ENCODE measurements around the gene ENO4.

The ENO4 gene

DNA sequence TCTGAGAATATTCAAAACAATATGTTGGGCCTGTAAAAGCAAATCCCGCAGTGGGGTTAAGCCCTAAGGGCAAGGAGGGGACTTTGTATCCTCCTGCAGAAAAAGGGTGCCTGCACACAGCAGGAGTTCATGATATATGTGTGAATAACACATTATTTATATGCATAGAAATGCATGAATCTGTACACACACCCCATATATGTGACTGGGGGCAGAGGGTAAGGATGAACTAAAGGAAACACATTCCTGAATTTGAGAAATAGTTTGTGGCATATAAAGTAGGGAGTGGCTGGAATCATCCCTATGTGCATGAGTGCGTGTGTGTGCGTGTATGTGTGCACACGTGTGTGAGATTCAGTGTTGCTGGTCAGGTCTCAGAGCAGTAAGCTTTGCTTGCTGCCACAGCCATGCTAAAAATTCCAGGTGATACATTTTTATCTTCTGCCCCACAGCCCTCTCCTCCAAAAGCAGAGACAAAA, 18.9 kb downstream of the ENO4 start:
- H3K9ac ChIP-seq (ENCODE audit: low read length) = no peak overlapping the region
- H3K36me3 ChIP-seq (ENCODE audit: control insufficient read depth in 1 of 2, insufficient read depth in 2 of 2, low read length in 2 of 2) = no peaks in the 10 kb centered on the region
- no peak overlapping the region for H3K27ac ChIP-seq (ENCODE audit: low read depth, low read length)
- no peaks in the 10 kb centered on the region for H3K4me1 ChIP-seq (ENCODE audit: control insufficient read depth in 1 of 2, insufficient read depth in 2 of 2, low read length in 2 of 2)
- H4K8ac ChIP-seq (ENCODE audit: low read depth, low read length) = no peak overlapping the region
- H2BK5ac ChIP-seq (ENCODE audit: low read depth, low read length, poor library complexity) = no peak overlapping the region
- H2AK5ac ChIP-seq (ENCODE audit: low read length) = no peak overlapping the region
- no peak overlapping the region for H4K12ac ChIP-seq (ENCODE audit: low read depth, low read length)
- H2BK120ac ChIP-seq (ENCODE audit: insufficient read depth, low read length, poor library complexity) = no peak overlapping the region
- no CpG with 5 or more reads among the region's 4 CpGs for WGBS (ENCODE audit: extremely low coverage, insufficient coverage, insufficient read length)
- no peaks in the 10 kb centered on the region for H3K27me3 ChIP-seq (ENCODE audit: insufficient read depth, low read length)
- H2AFZ ChIP-seq (ENCODE audit: insufficient read depth, low read length, poor library complexity) = no peak overlapping the region
- H3K4me2 ChIP-seq (ENCODE audit: low read length) = no peak overlapping the region
- H3K79me2 ChIP-seq (ENCODE audit: control insufficient read depth, insufficient read depth, low read length, poor library complexity) = no peaks in the 10 kb centered on the region
- H3K9me3 ChIP-seq (ENCODE audit: insufficient read depth, low read depth, low read length) = no peaks in the 10 kb centered on the region
- no peak overlapping the region for H4K91ac ChIP-seq (ENCODE audit: low read depth, low read length)
- no peaks in the 10 kb centered on the region for H3K79me1 ChIP-seq (ENCODE audit: low read length)
- H3K23ac ChIP-seq (ENCODE audit: low read length) = no peak overlapping the region
- no peak overlapping the region for H3K18ac ChIP-seq (ENCODE audit: low read length)
- H3K4ac ChIP-seq (ENCODE audit: low read depth, low read length) = no peak overlapping the region
- H3K14ac ChIP-seq (ENCODE audit: low read length) = no peak overlapping the region
- no peak overlapping the region for H3K4me3 ChIP-seq (ENCODE audit: low read depth, low read length)
- DNase-seq = no peak
- no peak overlapping the region for H2BK12ac ChIP-seq (ENCODE audit: low read length)

DNA sequence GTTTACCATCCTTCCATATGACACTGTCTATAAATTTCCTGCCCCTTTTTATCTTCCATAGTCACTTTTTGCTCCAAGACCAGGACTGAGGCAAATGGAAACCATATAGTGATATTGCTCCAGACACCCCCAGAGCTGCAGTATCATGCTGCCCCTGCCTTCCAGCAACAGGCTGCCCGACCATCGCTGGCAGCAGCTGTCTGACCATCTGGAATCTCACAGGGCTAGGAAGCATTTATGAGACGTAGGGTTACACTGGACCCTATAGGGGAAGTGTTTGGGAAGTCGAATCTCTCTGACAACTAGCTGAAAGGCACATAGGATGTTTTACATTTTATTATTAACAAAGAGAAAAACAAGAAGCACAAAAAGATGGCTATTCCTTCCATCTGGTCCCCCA, 19.4 kb downstream of the ENO4 start:
- WGBS (ENCODE audit: extremely low coverage, insufficient coverage, insufficient read length) = no CpG with 5 or more reads among the region's 4 CpGs
- H4K91ac ChIP-seq (ENCODE audit: low read depth, low read length) = no peak overlapping the region

GRCh38 chr10:116870949-116871348, 21.6 kb downstream of the ENO4 start:
- no peaks in the 10 kb centered on the region for H3K27me3 ChIP-seq (ENCODE audit: insufficient read depth, low read length)
- no peaks in the 10 kb centered on the region for H3K79me2 ChIP-seq (ENCODE audit: control insufficient read depth, insufficient read depth, low read length, poor library complexity)
- H3K14ac ChIP-seq (ENCODE audit: low read length) = no peak overlapping the region
- no peak overlapping the region for H4K8ac ChIP-seq (ENCODE audit: low read depth, low read length)
- no peak overlapping the region for H3K4me2 ChIP-seq (ENCODE audit: low read length)
- no peaks in the 10 kb centered on the region for H3K36me3 ChIP-seq (ENCODE audit: control insufficient read depth in 1 of 2, insufficient read depth in 2 of 2, low read length in 2 of 2)
- H3K4ac ChIP-seq (ENCODE audit: low read depth, low read length) = no peak overlapping the region
- no peak overlapping the region for H3K23ac ChIP-seq (ENCODE audit: low read length)
- H2AK5ac ChIP-seq (ENCODE audit: low read length) = no peak overlapping the region
- no peak overlapping the region for H2BK12ac ChIP-seq (ENCODE audit: low read length)
- no peaks in the 10 kb centered on the region for H3K9me3 ChIP-seq (ENCODE audit: insufficient read depth, low read depth, low read length)
- WGBS (ENCODE audit: extremely low coverage, insufficient coverage, insufficient read length) = no CpG with 5 or more reads among the region's 2 CpGs
- H3K9ac ChIP-seq (ENCODE audit: low read length) = no peak overlapping the region
- no peak overlapping the region for H3K4me3 ChIP-seq (ENCODE audit: low read depth, low read length)
- H4K12ac ChIP-seq (ENCODE audit: low read depth, low read length) = no peak overlapping the region
- H3K4me1 ChIP-seq (ENCODE audit: control insufficient read depth in 1 of 2, insufficient read depth in 2 of 2, low read length in 2 of 2) = no peaks in the 10 kb centered on the region
- no peak overlapping the region for H3K27ac ChIP-seq (ENCODE audit: low read depth, low read length)
- no peak overlapping the region for H2BK120ac ChIP-seq (ENCODE audit: insufficient read depth, low read length, poor library complexity)
- H2AFZ ChIP-seq (ENCODE audit: insufficient read depth, low read length, poor library complexity) = no peak overlapping the region
- no peak overlapping the region for H4K91ac ChIP-seq (ENCODE audit: low read depth, low read length)
- DNase-seq = no peak
- H3K79me1 ChIP-seq (ENCODE audit: low read length) = no peaks in the 10 kb centered on the region
- H3K18ac ChIP-seq (ENCODE audit: low read length) = no peak overlapping the region
- no peak overlapping the region for H2BK5ac ChIP-seq (ENCODE audit: low read depth, low read length, poor library complexity)

More for the DNA sequence above, 19.4 kb downstream of the ENO4 start:
- H3K36me3 ChIP-seq (ENCODE audit: control insufficient read depth in 1 of 2, insufficient read depth in 2 of 2, low read length in 2 of 2) = no peaks in the 10 kb centered on the region
- no peaks in the 10 kb centered on the region for H3K27me3 ChIP-seq (ENCODE audit: insufficient read depth, low read length)
- H3K4me3 ChIP-seq (ENCODE audit: low read depth, low read length) = no peak overlapping the region
- no peaks in the 10 kb centered on the region for H3K9me3 ChIP-seq (ENCODE audit: insufficient read depth, low read depth, low read length)
- H3K79me2 ChIP-seq (ENCODE audit: control insufficient read depth, insufficient read depth, low read length, poor library complexity) = no peaks in the 10 kb centered on the region
- DNase-seq = no peak
- H3K27ac ChIP-seq (ENCODE audit: low read depth, low read length) = no peak overlapping the region
- H3K18ac ChIP-seq (ENCODE audit: low read length) = no peak overlapping the region
- H3K4ac ChIP-seq (ENCODE audit: low read depth, low read length) = no peak overlapping the region
- no peak overlapping the region for H2BK5ac ChIP-seq (ENCODE audit: low read depth, low read length, poor library complexity)
- H2AK5ac ChIP-seq (ENCODE audit: low read length) = no peak overlapping the region
- H3K4me1 ChIP-seq (ENCODE audit: control insufficient read depth in 1 of 2, insufficient read depth in 2 of 2, low read length in 2 of 2) = no peaks in the 10 kb centered on the region
- H2BK12ac ChIP-seq (ENCODE audit: low read length) = no peak overlapping the region
- H3K4me2 ChIP-seq (ENCODE audit: low read length) = no peak overlapping the region
- no peak overlapping the region for H2AFZ ChIP-seq (ENCODE audit: insufficient read depth, low read length, poor library complexity)
- no peak overlapping the region for H3K23ac ChIP-seq (ENCODE audit: low read length)
- H2BK120ac ChIP-seq (ENCODE audit: insufficient read depth, low read length, poor library complexity) = no peak overlapping the region
- no peaks in the 10 kb centered on the region for H3K79me1 ChIP-seq (ENCODE audit: low read length)
- no peak overlapping the region for H4K8ac ChIP-seq (ENCODE audit: low read depth, low read length)
- H3K9ac ChIP-seq (ENCODE audit: low read length) = no peak overlapping the region
- H3K14ac ChIP-seq (ENCODE audit: low read length) = no peak overlapping the region
- H4K12ac ChIP-seq (ENCODE audit: low read depth, low read length) = no peak overlapping the region

DNA sequence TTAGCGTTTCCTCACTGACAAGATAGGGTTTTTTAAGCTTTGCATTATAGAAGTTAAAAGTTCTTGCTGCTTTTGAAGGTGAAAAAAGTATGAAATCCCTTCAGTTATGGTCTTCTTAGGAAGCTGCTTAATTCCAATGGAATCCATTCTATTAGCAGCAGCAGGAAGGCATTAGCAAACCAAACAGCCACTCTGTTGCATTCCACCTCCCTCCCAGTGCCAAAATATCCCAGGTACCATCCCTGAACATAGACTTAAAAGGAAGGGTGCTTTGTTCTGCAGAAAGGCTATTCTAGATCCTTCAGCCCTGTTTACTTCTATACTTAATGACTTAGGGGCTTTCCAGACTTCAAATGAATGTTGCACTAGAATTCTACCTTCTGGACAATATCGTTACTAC, 23.8 kb downstream of the ENO4 start:
- Histone ChIP-seq H4K91ac (ENCODE audit: low read depth, low read length) (no peak overlapping the region), H3K9ac (ENCODE audit: low read length) (no peak overlapping the region), H3K79me2 (ENCODE audit: control insufficient read depth, insufficient read depth, low read length, poor library complexity) (no peaks in the 10 kb centered on the region), H3K4me2 (ENCODE audit: low read length) (no peak overlapping the region), H3K4ac (ENCODE audit: low read depth, low read length) (no peak overlapping the region), H3K27me3 (ENCODE audit: insufficient read depth, low read length) (no peaks in the 10 kb centered on the region), H3K18ac (ENCODE audit: low read length) (no peak overlapping the region), H3K4me1 (ENCODE audit: control insufficient read depth in 1 of 2, insufficient read depth in 2 of 2, low read length in 2 of 2) (no peaks in the 10 kb centered on the region), H3K36me3 (ENCODE audit: control insufficient read depth in 1 of 2, insufficient read depth in 2 of 2, low read length in 2 of 2) (no peaks in the 10 kb centered on the region), H2BK5ac (ENCODE audit: low read depth, low read length, poor library complexity) (no peak overlapping the region), H3K9me3 (ENCODE audit: insufficient read depth, low read depth, low read length) (no peaks in the 10 kb centered on the region), H3K23ac (ENCODE audit: low read length) (no peak overlapping the region), H2AFZ (ENCODE audit: insufficient read depth, low read length, poor library complexity) (no peak overlapping the region), H3K4me3 (ENCODE audit: low read depth, low read length) (no peak overlapping the region), H3K14ac (ENCODE audit: low read length) (no peak overlapping the region), H2AK5ac (ENCODE audit: low read length) (no peak overlapping the region), H4K12ac (ENCODE audit: low read depth, low read length) (no peak overlapping the region), H3K79me1 (ENCODE audit: low read length) (no peaks in the 10 kb centered on the region), H2BK12ac (ENCODE audit: low read length) (no peak overlapping the region), H2BK120ac (ENCODE audit: insufficient read depth, low read length, poor library complexity) (no peak overlapping the region), H3K27ac (ENCODE audit: low read depth, low read length) (no peak overlapping the region), H4K8ac (ENCODE audit: low read depth, low read length) (no peak overlapping the region)
- no CpG with 5 or more reads among the region's 2 CpGs for WGBS (ENCODE audit: extremely low coverage, insufficient coverage, insufficient read length)
- DNase-seq = no peak

Measured in trophoblast cell (in vitro differentiated cells and primary cell).